Measurements from ENCODE around the gene USP54. TPM values are rescaled to one million over a fixed set of nuclear protein-coding genes. Genes with fewer than 3 reads are reported as not detected.
"Not testable (repeated sequence)": the region's sequence is repeated elsewhere in the genome, so short reads cannot be mapped to it uniquely, and the experiment has no call there.

Gene USP54
- total RNA-seq, 4 donors from 2014 or later = 10.6 to 73.7 (median 40.5) TPM

- no peak for DNase-seq
- no peaks in the 10 kb centered on the region for H3K4me1 ChIP-seq
- no peak for TF ChIP-seq POLR2A (IDR thresholded peaks at IDR 0.05)
- no peak for TF ChIP-seq CTCF (IDR thresholded peaks at IDR 0.05)
- no peak overlapping the region for H3K27ac ChIP-seq
- H3K36me3 ChIP-seq = no peaks in the 10 kb centered on the region
- intact Hi-C loops (cut with DNase I; ENCODE audit: low total_unique reads) = no loop called here
- H3K27me3 ChIP-seq = no peaks in the 10 kb centered on the region
- H3K9me3 ChIP-seq = no peaks in the 10 kb centered on the region
- H3K4me3 ChIP-seq = no peak overlapping the region
Observed at GRCh38 chr10:73623056-73623455, 31.9 kb upstream of the USP54 start.

- DNase-seq; H3K27ac ChIP-seq; H3K4me3 ChIP-seq; H3K9me3 ChIP-seq; intact Hi-C loops (cut with DNase I; ENCODE audit: low total_unique reads); H3K36me3 ChIP-seq; H3K4me1 ChIP-seq; H3K27me3 ChIP-seq: not testable (repeated sequence)
Observed at GRCh38 chr10:73620974-73621373, 29.8 kb upstream of the USP54 start.

GRCh38 chr10:73617143-73617542, 26.0 kb upstream of the USP54 start:
- intact Hi-C loops (cut with DNase I; ENCODE audit: low total_unique reads); H3K4me3 ChIP-seq; H3K4me1 ChIP-seq; H3K27ac ChIP-seq; DNase-seq; H3K9me3 ChIP-seq; H3K27me3 ChIP-seq; H3K36me3 ChIP-seq: not testable (repeated sequence)

- no peaks in the 10 kb centered on the region for H3K27me3 ChIP-seq
- no peak overlapping the region for H3K4me3 ChIP-seq
- no peaks in the 10 kb centered on the region for H3K9me3 ChIP-seq
- DNase-seq = no peak
- TF ChIP-seq CTCF (IDR thresholded peaks at IDR 0.05) = no peak
- TF ChIP-seq POLR2A (IDR thresholded peaks at IDR 0.05) = no peak
- H3K27ac ChIP-seq = no peak overlapping the region
- no peaks in the 10 kb centered on the region for H3K4me1 ChIP-seq
- no peaks in the 10 kb centered on the region for H3K36me3 ChIP-seq
- intact Hi-C loops (cut with DNase I; ENCODE audit: low total_unique reads) = no loop called here
Observed at GRCh38 chr10:73614720-73615119, 23.6 kb upstream of the USP54 start.

GRCh38 chr10:73609116-73609515, 18.0 kb upstream of the USP54 start:
- no peaks in the 10 kb centered on the region for H3K27me3 ChIP-seq
- H3K27ac ChIP-seq = no peak overlapping the region
- H3K4me1 ChIP-seq = no peaks in the 10 kb centered on the region
- no peaks in the 10 kb centered on the region for H3K9me3 ChIP-seq
- no peak overlapping the region for H3K4me3 ChIP-seq
- no peaks in the 10 kb centered on the region for H3K36me3 ChIP-seq
- intact Hi-C loops (cut with DNase I; ENCODE audit: low total_unique reads) = loop anchor here (10.0 kb wide), 1 partner anchor 54 kb away; no protein-coding TSS in a partner anchor
- no peak for DNase-seq
- no peak for TF ChIP-seq POLR2A (IDR thresholded peaks at IDR 0.05)
- TF ChIP-seq CTCF (IDR thresholded peaks at IDR 0.05) = no peak

GRCh38 chr10:73601486-73601921, 10.4 kb upstream of the USP54 start:
- TF ChIP-seq POLR2A (IDR thresholded peaks at IDR 0.05) (no peak), CTCF (IDR thresholded peaks at IDR 0.05) (no peak)
- no peaks in the 10 kb centered on the region for H3K4me1 ChIP-seq
- H3K27ac ChIP-seq = no peak overlapping the region
- H3K27me3 ChIP-seq = no peaks in the 10 kb centered on the region
- no peak overlapping the region for H3K4me3 ChIP-seq
- no peaks in the 10 kb centered on the region for H3K36me3 ChIP-seq
- no peak for DNase-seq
- H3K9me3 ChIP-seq = no peaks in the 10 kb centered on the region
- intact Hi-C loops (cut with DNase I; ENCODE audit: low total_unique reads) = loop anchor here (10.0 kb wide), 1 partner anchor 47 kb away; no protein-coding TSS in a partner anchor

Data from uterus (tissue), 4 donors.